IgD-negative memory B cell (primary cell): ENCODE data around the gene MAP3K19. TPM values are rescaled to one million over a fixed set of nuclear protein-coding genes. Genes with fewer than 3 reads are reported as not detected.

Experiments used
- H3K27ac Mint-ChIP-seq, 3 donors: one replicate each; pipeline ENCODE4 v1.8.0; 2020 to 2022; ENCODE audit warnings: mild to moderate bottlenecking in 3 of 3, mixed read lengths in 3 of 3, moderate library complexity in 1 of 3
- H3K27me3 Mint-ChIP-seq: one replicate; pipeline ENCODE4 v1.8.0; 2021; ENCODE audit warnings: mixed read lengths
- H3K36me3 Mint-ChIP-seq: one replicate; pipeline ENCODE4 v1.8.0; 2020; ENCODE audit warnings: mild to moderate bottlenecking, mixed read lengths
- H3K4me1 Mint-ChIP-seq, 3 donors: one replicate each; pipeline ENCODE4 v1.8.0; 2020 to 2022; ENCODE audit warnings: mixed read lengths in 3 of 3, mild to moderate bottlenecking in 1 of 3
- H3K4me3 Mint-ChIP-seq, 4 donors: one replicate each; pipeline ENCODE4 v1.8.0; 2020 to 2022; ENCODE audit warnings: mild to moderate bottlenecking in 4 of 4, mixed read lengths in 4 of 4, moderate library complexity in 3 of 4
- H3K9me3 Mint-ChIP-seq, 3 donors: one replicate each; pipeline ENCODE4 v1.8.0; 2020 to 2021; ENCODE audit warnings: mixed read lengths in 3 of 3, mild to moderate bottlenecking in 1 of 3
- polyA plus RNA-seq: library from polyadenylated mRNA; unstranded; fragments of 300-500 nt; fragmentation: Illumina TruSeq; gene quantifications from one replicate; pipeline ENCODE4 v1.2.3, GENCODE V29; 2021

The MAP3K19 gene
- polyA plus RNA-seq, 1 donor from 2014 or later, result not detected

GRCh38 chr2:135023886-135024485 lies 23.3 kb downstream of the MAP3K19 start:
- no peaks in the 10 kb centered on the region for H3K36me3 Mint-ChIP-seq
- H3K4me1 Mint-ChIP-seq, result no peaks in the 10 kb centered on the region
- H3K4me3 Mint-ChIP-seq, result no peak overlapping the region
- peaks cover 8% of the 10 kb centered on the region for H3K27me3 Mint-ChIP-seq
- H3K9me3 Mint-ChIP-seq, result no peaks in the 10 kb centered on the region
- no peak overlapping the region for H3K27ac Mint-ChIP-seq

GRCh38 chr2:135022952-135023880 lies 24.0 kb downstream of the MAP3K19 start:
- H3K36me3 Mint-ChIP-seq, result no peaks in the 10 kb centered on the region
- no peak overlapping the region for H3K4me3 Mint-ChIP-seq
- no peak overlapping the region for H3K27ac Mint-ChIP-seq
- H3K27me3 Mint-ChIP-seq, result peaks cover 8% of the 10 kb centered on the region
- no peaks in the 10 kb centered on the region for H3K9me3 Mint-ChIP-seq
- H3K4me1 Mint-ChIP-seq, result no peaks in the 10 kb centered on the region

GRCh38 chr2:135021618-135022017 lies 25.6 kb downstream of the MAP3K19 start:
- H3K36me3 Mint-ChIP-seq, result no peaks in the 10 kb centered on the region
- peaks cover 5% of the 10 kb centered on the region for H3K27me3 Mint-ChIP-seq
- no peak overlapping the region for H3K4me3 Mint-ChIP-seq
- H3K27ac Mint-ChIP-seq, result no peak overlapping the region
- H3K4me1 Mint-ChIP-seq, result no peaks in the 10 kb centered on the region
- peaks cover 0 to 2% (median 0%) of the 10 kb centered on the region in 3 donors for H3K9me3 Mint-ChIP-seq

- no peak overlapping the region for H3K4me3 Mint-ChIP-seq
- H3K27me3 Mint-ChIP-seq, result peaks cover 12% of the 10 kb centered on the region
- peaks cover 0 to 3% (median 1%) of the 10 kb centered on the region in 3 donors for H3K4me1 Mint-ChIP-seq
- H3K9me3 Mint-ChIP-seq, result peaks cover 0 to 6% (median 0%) of the 10 kb centered on the region in 3 donors
- peaks cover 5% of the 10 kb centered on the region for H3K36me3 Mint-ChIP-seq
- no peak overlapping the region for H3K27ac Mint-ChIP-seq
These were observed 35.6 kb downstream of the MAP3K19 start for GRCh38 chr2:135011633-135012032.

GRCh38 chr2:135010200-135010942 lies 36.9 kb downstream of the MAP3K19 start:
- peaks cover 2% of the 10 kb centered on the region for H3K36me3 Mint-ChIP-seq
- H3K4me1 Mint-ChIP-seq, result peaks cover 0 to 3% (median 1%) of the 10 kb centered on the region in 3 donors
- H3K4me3 Mint-ChIP-seq, result no peak overlapping the region
- no peaks in the 10 kb centered on the region for H3K9me3 Mint-ChIP-seq
- H3K27me3 Mint-ChIP-seq, result peaks cover 10% of the 10 kb centered on the region
- no peak overlapping the region for H3K27ac Mint-ChIP-seq

GRCh38 chr2:135009339-135009738 lies 37.9 kb downstream of the MAP3K19 start:
- H3K27ac Mint-ChIP-seq, result no peak overlapping the region
- H3K9me3 Mint-ChIP-seq, result no peaks in the 10 kb centered on the region
- no peak overlapping the region for H3K4me3 Mint-ChIP-seq
- H3K4me1 Mint-ChIP-seq, result peaks cover 1 to 4% (median 1%) of the 10 kb centered on the region in 3 donors
- H3K36me3 Mint-ChIP-seq, result peaks cover under 1% of the 10 kb centered on the region
- H3K27me3 Mint-ChIP-seq, result peaks cover 16% of the 10 kb centered on the region

- Mint-ChIP-seq H3K4me1 (peaks cover 1 to 6% (median 5%) of the 10 kb centered on the region in 3 donors), H3K36me3 (no peaks in the 10 kb centered on the region), H3K4me3 (no peak overlapping the region), H3K9me3 (no peaks in the 10 kb centered on the region), H3K27me3 (peaks cover 17% of the 10 kb centered on the region), H3K27ac (no peak overlapping the region)
These were observed 41.5 kb downstream of the MAP3K19 start for GRCh38 chr2:135005753-135006152.

GRCh38 chr2:135004005-135004746 lies 43.1 kb downstream of the MAP3K19 start:
- Mint-ChIP-seq H3K9me3 (no peaks in the 10 kb centered on the region), H3K27ac (peak overlapping the region in 2 of 3 donors; percentile 39 to 82)

GRCh38 chr2:135002836-135003235 lies 44.4 kb downstream of the MAP3K19 start:
- Mint-ChIP-seq H3K9me3 (no peaks in the 10 kb centered on the region), H3K4me3 (no peak overlapping the region), H3K36me3 (no peaks in the 10 kb centered on the region), H3K27ac (peak overlapping the region in 1 of 3 donors; percentile 27), H3K27me3 (peaks cover 12% of the 10 kb centered on the region), H3K4me1 (peaks cover 0 to 5% (median 3%) of the 10 kb centered on the region in 3 donors)

More at GRCh38 chr2:135004005-135004746, 43.1 kb downstream of the MAP3K19 start:
- Mint-ChIP-seq H3K36me3 (no peaks in the 10 kb centered on the region), H3K27me3 (peaks cover 17% of the 10 kb centered on the region), H3K4me3 (no peak overlapping the region), H3K4me1 (peaks cover 0 to 5% (median 3%) of the 10 kb centered on the region in 3 donors)

- Mint-ChIP-seq H3K4me3 (no peak overlapping the region), H3K27ac (no peak overlapping the region)
These were observed 47.7 kb downstream of the MAP3K19 start for GRCh38 chr2:134999521-134999920.

GRCh38 chr2:134988994-134989605 lies 58.1 kb downstream of the MAP3K19 start:
- Mint-ChIP-seq H3K4me3 (no peak overlapping the region), H3K36me3 (no peaks in the 10 kb centered on the region), H3K27me3 (peaks cover 2% of the 10 kb centered on the region)

More at GRCh38 chr2:134999521-134999920, 47.7 kb downstream of the MAP3K19 start:
- H3K4me1 Mint-ChIP-seq, result peaks cover 0 to 5% (median 3%) of the 10 kb centered on the region in 3 donors
- peaks cover 3% of the 10 kb centered on the region for H3K36me3 Mint-ChIP-seq
- no peaks in the 10 kb centered on the region for H3K9me3 Mint-ChIP-seq
- peaks cover 4% of the 10 kb centered on the region for H3K27me3 Mint-ChIP-seq

GRCh38 chr2:134985061-134985460 lies 62.2 kb downstream of the MAP3K19 start:
- Mint-ChIP-seq H3K4me3 (no peak overlapping the region), H3K27me3 (peaks cover 2% of the 10 kb centered on the region), H3K36me3 (no peaks in the 10 kb centered on the region), H3K4me1 (no peaks in the 10 kb centered on the region), H3K9me3 (peaks cover 0 to 3% (median 2%) of the 10 kb centered on the region in 3 donors), H3K27ac (no peak overlapping the region)

More at GRCh38 chr2:134988994-134989605, 58.1 kb downstream of the MAP3K19 start:
- H3K27ac Mint-ChIP-seq, result no peak overlapping the region
- peaks cover 0 to 3% (median 0%) of the 10 kb centered on the region in 3 donors for H3K9me3 Mint-ChIP-seq
- H3K4me1 Mint-ChIP-seq, result no peaks in the 10 kb centered on the region

GRCh38 chr2:134982603-134983002 lies 64.6 kb downstream of the MAP3K19 start:
- H3K27ac Mint-ChIP-seq, result no peak overlapping the region
- peaks cover 0 to 3% (median 2%) of the 10 kb centered on the region in 3 donors for H3K9me3 Mint-ChIP-seq
- H3K4me1 Mint-ChIP-seq, result no peaks in the 10 kb centered on the region
- no peaks in the 10 kb centered on the region for H3K36me3 Mint-ChIP-seq
- H3K4me3 Mint-ChIP-seq, result no peak overlapping the region
- peaks cover 2% of the 10 kb centered on the region for H3K27me3 Mint-ChIP-seq

- Mint-ChIP-seq H3K4me3 (no peak overlapping the region), H3K36me3 (no peaks in the 10 kb centered on the region), H3K9me3 (peaks cover 0 to 4% (median 3%) of the 10 kb centered on the region in 3 donors), H3K27ac (no peak overlapping the region), H3K27me3 (peaks cover 2% of the 10 kb centered on the region), H3K4me1 (peaks cover 0 to 2% (median 0%) of the 10 kb centered on the region in 3 donors)
These were observed 66.6 kb downstream of the MAP3K19 start for GRCh38 chr2:134980639-134981038.
